ENCODE results near the gene TAF3. TPM values are rescaled to one million over a fixed set of nuclear protein-coding genes. Genes with fewer than 3 reads are reported as not detected.

Gene TAF3
- polyA plus RNA-seq, 1 donor: 5.0 TPM

DNA sequence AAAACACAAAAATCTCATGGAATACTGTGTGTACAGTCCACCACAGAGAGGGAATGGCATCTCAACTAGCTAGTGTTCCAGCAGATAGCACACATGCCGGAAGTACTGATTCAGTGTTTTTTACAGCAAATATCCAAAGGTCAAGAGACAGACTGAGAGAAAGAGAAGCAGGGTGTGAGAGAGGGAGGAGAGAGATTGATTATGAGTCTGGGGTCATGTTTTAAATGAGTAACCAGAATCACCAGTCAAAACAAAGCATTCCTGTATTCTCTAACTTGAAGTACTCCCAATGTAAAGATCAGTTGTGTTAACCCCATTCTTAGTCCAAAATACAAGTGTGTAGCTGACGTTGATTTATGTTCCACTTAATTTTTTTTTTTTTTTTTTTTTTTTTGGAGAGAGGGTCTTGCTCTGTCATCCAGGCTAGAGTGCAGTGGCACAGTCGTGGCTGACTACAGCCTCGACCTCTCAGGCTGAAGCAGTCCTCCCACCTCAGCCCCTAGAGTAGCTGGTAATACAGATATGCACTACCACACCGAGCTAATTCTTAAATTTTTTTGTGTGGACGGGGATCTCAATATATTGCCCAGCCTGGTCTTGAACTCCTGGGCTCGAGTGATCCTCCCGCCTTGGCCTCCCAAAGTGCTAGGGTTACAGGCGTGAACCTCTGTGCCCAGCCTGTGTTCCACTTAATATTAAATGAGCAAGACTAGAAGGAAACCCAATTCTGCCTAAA, 114.2 kb downstream of the TAF3 start:
- Histone ChIP-seq H3K27me3 (ENCODE audit: control insufficient read depth, insufficient read depth, low read length) (no peaks in the 10 kb centered on the region), H3K27ac (ENCODE audit: low read length) (peak overlapping the region; percentile 60), H3K36me3 (ENCODE audit: control insufficient read depth, insufficient read depth, low read length) (no peaks in the 10 kb centered on the region), H3K4me3 (ENCODE audit: low read length) (no peak overlapping the region), H3K4me1 (ENCODE audit: control insufficient read depth, insufficient read depth, low read length) (peaks cover 16% of the 10 kb centered on the region), H3K9me3 (ENCODE audit: control insufficient read depth, low read depth, low read length) (no peaks in the 10 kb centered on the region)
- DNase-seq: peak; percentile 50 to 77
- 100% methylated on average over 1 of the region's 9 CpGs for WGBS (ENCODE audit: insufficient coverage, low lambda C conversion rate)

DNA sequence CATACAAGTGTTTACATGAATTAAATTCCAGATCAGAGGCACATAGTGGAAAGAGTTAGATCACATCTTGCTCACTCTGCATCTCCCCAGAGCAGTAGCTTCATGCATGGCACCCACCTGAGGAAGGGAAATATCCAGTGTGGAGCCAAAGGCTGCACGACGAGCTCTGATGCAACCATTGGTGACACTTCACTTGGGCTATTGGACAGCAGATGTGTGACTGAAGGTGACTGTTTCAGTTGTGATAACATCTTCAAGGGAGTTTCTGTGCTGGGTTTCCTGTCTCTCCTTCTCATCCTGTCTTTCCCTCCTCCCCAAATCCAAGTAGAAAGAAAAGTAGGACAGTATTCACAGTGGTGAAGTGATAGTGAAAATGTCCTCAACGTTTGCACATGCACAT, 115.0 kb downstream of the TAF3 start:
- Histone ChIP-seq H3K4me1 (ENCODE audit: control insufficient read depth, insufficient read depth, low read length) (peaks cover 14% of the 10 kb centered on the region), H3K9me3 (ENCODE audit: control insufficient read depth, low read depth, low read length) (no peaks in the 10 kb centered on the region), H3K4me3 (ENCODE audit: low read length) (no peak overlapping the region), H3K27me3 (ENCODE audit: control insufficient read depth, insufficient read depth, low read length) (no peaks in the 10 kb centered on the region), H3K27ac (ENCODE audit: low read length) (peak overlapping the region; percentile 60), H3K36me3 (ENCODE audit: control insufficient read depth, insufficient read depth, low read length) (no peaks in the 10 kb centered on the region)
- DNase-seq: peak; percentile 44 to 68
- WGBS (ENCODE audit: insufficient coverage, low lambda C conversion rate): no CpG with 5 or more reads among the region's 3 CpGs

DNA sequence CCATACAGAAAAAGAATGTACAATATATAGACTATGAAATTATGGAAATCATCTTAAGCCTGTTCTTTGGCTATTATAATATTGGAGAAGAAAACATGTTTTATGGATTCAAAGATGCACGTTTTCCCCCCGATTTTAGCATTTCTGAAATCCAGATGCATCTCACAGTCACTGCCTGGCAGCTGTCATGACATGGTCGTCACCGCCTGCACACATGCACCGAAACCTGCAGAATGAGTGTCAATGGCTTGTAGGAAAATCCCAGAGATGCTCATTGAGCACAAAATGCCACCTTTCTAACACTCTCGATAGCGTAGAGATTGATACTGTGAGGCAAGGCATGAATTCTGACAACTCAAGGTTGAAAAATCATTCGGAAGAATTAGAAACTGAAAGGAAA, 115.5 kb downstream of the TAF3 start:
- no peak for DNase-seq
- Histone ChIP-seq H3K27ac (ENCODE audit: low read length) (peak overlapping the region; percentile 60), H3K9me3 (ENCODE audit: control insufficient read depth, low read depth, low read length) (no peaks in the 10 kb centered on the region), H3K4me3 (ENCODE audit: low read length) (no peak overlapping the region), H3K36me3 (ENCODE audit: control insufficient read depth, insufficient read depth, low read length) (no peaks in the 10 kb centered on the region), H3K4me1 (ENCODE audit: control insufficient read depth, insufficient read depth, low read length) (peaks cover 13% of the 10 kb centered on the region), H3K27me3 (ENCODE audit: control insufficient read depth, insufficient read depth, low read length) (no peaks in the 10 kb centered on the region)
- 95% methylated on average over 3 of the region's 8 CpGs for WGBS (ENCODE audit: insufficient coverage, low lambda C conversion rate)

DNA sequence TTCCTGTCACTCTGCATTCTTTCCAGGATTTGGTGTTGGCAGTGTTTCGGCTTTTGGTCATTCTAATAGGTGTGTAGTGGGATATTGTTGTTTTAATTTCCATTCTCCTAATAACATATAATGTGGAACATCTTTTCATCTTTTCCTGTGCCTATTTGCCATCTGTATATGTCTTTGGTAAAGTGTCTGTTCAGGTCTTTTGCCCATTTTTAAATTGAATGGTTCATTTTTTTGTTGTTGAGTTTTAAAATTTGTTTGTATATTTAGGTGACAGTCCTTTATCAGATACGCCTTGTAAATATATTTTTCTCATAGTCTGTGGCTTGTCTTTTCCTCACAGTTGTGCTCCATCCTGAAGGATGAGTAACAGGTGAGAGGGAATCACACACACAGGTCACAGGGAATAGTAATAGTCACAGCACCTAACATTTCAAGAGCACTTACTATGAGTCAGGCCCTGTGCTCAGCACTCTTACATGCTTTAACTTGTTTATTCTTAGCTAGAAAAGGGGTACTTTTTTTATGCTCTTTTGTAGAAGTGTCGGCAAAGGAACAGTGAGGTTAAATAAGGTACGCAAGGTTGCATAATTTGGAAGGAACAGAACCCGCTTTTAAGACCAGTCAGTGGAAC, 119.1 kb downstream of the TAF3 start:
- H3K9me3 ChIP-seq (ENCODE audit: control insufficient read depth, low read depth, low read length): peaks cover 5% of the 10 kb centered on the region
- H3K36me3 ChIP-seq (ENCODE audit: control insufficient read depth, insufficient read depth, low read length): no peaks in the 10 kb centered on the region
- no peak for DNase-seq
- H3K4me3 ChIP-seq (ENCODE audit: low read length): no peak overlapping the region
- H3K27ac ChIP-seq (ENCODE audit: low read length): no peak overlapping the region
- no peaks in the 10 kb centered on the region for H3K27me3 ChIP-seq (ENCODE audit: control insufficient read depth, insufficient read depth, low read length)
- 92% methylated on average over 2 of the region's 5 CpGs for WGBS (ENCODE audit: insufficient coverage, low lambda C conversion rate)
- H3K4me1 ChIP-seq (ENCODE audit: control insufficient read depth, insufficient read depth, low read length): peaks cover 9% of the 10 kb centered on the region

DNA sequence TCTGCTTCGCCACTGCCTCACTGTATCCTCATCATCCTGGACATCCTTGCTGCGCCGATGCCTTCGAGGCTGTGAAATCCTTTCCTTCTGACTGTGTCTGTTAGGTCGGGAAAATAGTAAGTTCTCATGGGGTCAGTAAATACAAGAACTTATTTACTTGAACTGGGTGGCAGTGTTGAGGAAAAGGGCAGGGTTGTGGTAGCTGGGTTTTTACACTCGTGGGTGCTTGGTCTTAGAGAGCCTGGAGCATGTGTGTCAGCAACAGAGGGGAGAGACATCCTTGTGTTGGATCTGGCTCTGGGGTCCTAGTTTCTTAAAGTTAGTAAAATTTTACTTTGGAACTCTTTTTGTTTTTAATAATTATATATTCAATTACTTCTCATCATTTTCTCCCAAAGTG, 123.3 kb downstream of the TAF3 start:
- Histone ChIP-seq H3K27ac (ENCODE audit: low read length) (no peak overlapping the region), H3K27me3 (ENCODE audit: control insufficient read depth, insufficient read depth, low read length) (no peaks in the 10 kb centered on the region), H3K36me3 (ENCODE audit: control insufficient read depth, insufficient read depth, low read length) (no peaks in the 10 kb centered on the region), H3K9me3 (ENCODE audit: control insufficient read depth, low read depth, low read length) (peaks cover 5% of the 10 kb centered on the region), H3K4me1 (ENCODE audit: control insufficient read depth, insufficient read depth, low read length) (no peaks in the 10 kb centered on the region), H3K4me3 (ENCODE audit: low read length) (no peak overlapping the region)
- no peak for DNase-seq
- no CpG with 5 or more reads among the region's 6 CpGs for WGBS (ENCODE audit: insufficient coverage, low lambda C conversion rate)

DNA sequence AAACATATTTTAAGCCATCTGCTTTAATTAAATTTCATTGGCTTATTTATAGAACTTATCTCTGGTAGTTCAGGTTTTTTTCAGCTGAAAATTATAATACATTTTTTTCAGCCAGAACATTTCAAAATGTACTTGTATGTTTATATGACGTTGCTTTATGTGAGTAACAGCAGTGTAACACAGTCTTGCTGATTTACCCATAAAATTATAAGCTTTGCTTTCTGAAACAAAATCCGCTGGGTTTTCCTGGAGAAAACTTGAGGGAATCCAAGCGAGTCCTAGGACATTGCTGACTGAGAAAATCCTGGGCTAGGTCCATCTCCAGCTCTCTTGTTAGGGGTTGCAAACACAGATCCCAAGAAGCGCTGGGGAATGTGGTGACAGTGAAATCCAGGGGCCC, 124.0 kb downstream of the TAF3 start:
- no peak overlapping the region for H3K4me3 ChIP-seq (ENCODE audit: low read length)
- WGBS (ENCODE audit: insufficient coverage, low lambda C conversion rate): no CpG with 5 or more reads among the region's 4 CpGs

DNA sequence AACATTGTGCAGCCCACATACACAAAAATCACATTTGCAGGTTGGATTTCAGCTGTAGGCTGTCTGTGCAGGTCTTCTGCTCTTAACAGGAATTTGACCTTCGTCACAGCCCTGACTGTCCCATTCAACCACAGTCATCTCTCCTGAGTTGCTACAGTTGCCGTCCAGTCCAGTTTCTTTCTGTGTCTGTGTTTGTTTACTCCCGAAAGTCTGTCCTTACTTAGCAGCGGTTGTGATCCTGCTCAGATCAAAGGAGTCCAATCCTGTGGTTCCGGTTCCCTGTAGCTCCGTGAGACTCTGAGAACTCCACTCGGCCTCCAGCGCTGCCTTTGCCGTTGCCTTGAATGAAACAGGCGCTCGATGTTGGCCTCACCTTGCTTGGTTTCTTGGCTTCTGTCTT, 124.6 kb downstream of the TAF3 start:
- WGBS (ENCODE audit: insufficient coverage, low lambda C conversion rate): no CpG with 5 or more reads among the region's 11 CpGs
- no peaks in the 10 kb centered on the region for H3K4me1 ChIP-seq (ENCODE audit: control insufficient read depth, insufficient read depth, low read length)
- H3K36me3 ChIP-seq (ENCODE audit: control insufficient read depth, insufficient read depth, low read length): no peaks in the 10 kb centered on the region
- DNase-seq: no peak
- no peak overlapping the region for H3K4me3 ChIP-seq (ENCODE audit: low read length)
- H3K9me3 ChIP-seq (ENCODE audit: control insufficient read depth, low read depth, low read length): peaks cover 5% of the 10 kb centered on the region
- no peak overlapping the region for H3K27ac ChIP-seq (ENCODE audit: low read length)
- H3K27me3 ChIP-seq (ENCODE audit: control insufficient read depth, insufficient read depth, low read length): no peaks in the 10 kb centered on the region

More for the DNA sequence above, 124.0 kb downstream of the TAF3 start:
- H3K9me3 ChIP-seq (ENCODE audit: control insufficient read depth, low read depth, low read length): peaks cover 5% of the 10 kb centered on the region
- DNase-seq: no peak
- H3K36me3 ChIP-seq (ENCODE audit: control insufficient read depth, insufficient read depth, low read length): no peaks in the 10 kb centered on the region
- no peak overlapping the region for H3K27ac ChIP-seq (ENCODE audit: low read length)
- H3K27me3 ChIP-seq (ENCODE audit: control insufficient read depth, insufficient read depth, low read length): no peaks in the 10 kb centered on the region
- H3K4me1 ChIP-seq (ENCODE audit: control insufficient read depth, insufficient read depth, low read length): no peaks in the 10 kb centered on the region

DNA sequence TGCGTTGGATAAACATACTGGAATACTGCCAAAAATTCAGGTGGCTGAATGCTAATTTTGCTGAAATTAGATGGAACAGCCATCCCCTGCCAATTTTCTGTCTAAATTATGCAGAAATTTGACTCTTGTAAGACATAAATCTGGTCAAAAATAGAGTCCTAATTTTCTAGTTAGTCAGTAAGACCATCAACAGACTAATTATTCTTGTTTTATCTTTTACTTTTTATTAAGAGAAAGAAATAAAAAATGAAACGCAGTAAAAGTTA, 125.8 kb downstream of the TAF3 start:
- Histone ChIP-seq H3K4me1 (ENCODE audit: control insufficient read depth, insufficient read depth, low read length) (no peaks in the 10 kb centered on the region), H3K4me3 (ENCODE audit: low read length) (no peak overlapping the region), H3K36me3 (ENCODE audit: control insufficient read depth, insufficient read depth, low read length) (no peaks in the 10 kb centered on the region), H3K27me3 (ENCODE audit: control insufficient read depth, insufficient read depth, low read length) (no peaks in the 10 kb centered on the region), H3K9me3 (ENCODE audit: control insufficient read depth, low read depth, low read length) (peaks cover 5% of the 10 kb centered on the region), H3K27ac (ENCODE audit: low read length) (no peak overlapping the region)
- DNase-seq: no peak
- WGBS (ENCODE audit: insufficient coverage, low lambda C conversion rate): no CpG with 5 or more reads among the region's 2 CpGs

DNA sequence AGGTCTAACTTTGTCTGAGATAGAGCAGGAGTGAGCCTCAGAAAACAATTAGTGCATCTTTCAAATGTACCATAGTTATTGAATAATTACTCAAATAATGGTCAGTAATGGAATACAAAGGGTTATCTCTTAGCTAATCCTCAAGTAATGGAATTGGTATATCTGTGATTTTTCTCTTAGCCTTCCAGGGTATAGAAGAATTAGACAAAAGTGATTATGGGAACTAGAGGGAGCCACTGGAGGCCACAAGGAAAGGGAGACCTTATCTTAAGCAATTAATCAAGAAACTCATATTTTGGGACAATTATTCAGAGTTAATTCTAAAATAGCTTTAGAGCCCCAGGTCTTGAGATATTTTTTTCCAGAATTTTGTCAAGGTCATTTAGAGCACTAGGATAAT, 126.2 kb downstream of the TAF3 start:
- no peak overlapping the region for H3K27ac ChIP-seq (ENCODE audit: low read length)
- no peaks in the 10 kb centered on the region for H3K36me3 ChIP-seq (ENCODE audit: control insufficient read depth, insufficient read depth, low read length)
- peaks cover 2% of the 10 kb centered on the region for H3K9me3 ChIP-seq (ENCODE audit: control insufficient read depth, low read depth, low read length)
- H3K27me3 ChIP-seq (ENCODE audit: control insufficient read depth, insufficient read depth, low read length): no peaks in the 10 kb centered on the region
- no peaks in the 10 kb centered on the region for H3K4me1 ChIP-seq (ENCODE audit: control insufficient read depth, insufficient read depth, low read length)
- H3K4me3 ChIP-seq (ENCODE audit: low read length): no peak overlapping the region
- DNase-seq: no peak

DNA sequence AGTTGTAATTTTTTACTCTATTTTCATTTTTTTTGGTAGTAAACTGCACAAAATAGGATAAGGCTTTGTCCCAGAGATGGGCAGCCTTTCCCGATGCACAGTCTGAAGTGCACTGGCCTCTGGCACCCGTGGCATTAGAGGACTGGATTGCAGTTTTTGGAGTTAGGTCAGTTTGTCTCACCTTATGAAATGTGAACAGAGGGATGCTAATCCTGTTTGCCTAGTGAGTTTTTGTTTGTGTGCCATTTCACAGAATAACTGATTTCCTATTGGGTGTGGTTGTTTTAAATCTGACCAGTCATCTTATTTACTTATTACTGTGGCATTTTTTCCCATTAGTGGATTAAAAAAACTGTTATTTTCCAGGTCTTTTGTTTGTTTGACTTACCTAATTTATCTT, 126.7 kb downstream of the TAF3 start:
- no peak for DNase-seq
- WGBS (ENCODE audit: insufficient coverage, low lambda C conversion rate): no CpG with 5 or more reads among the region's 2 CpGs

More for the DNA sequence above, 126.7 kb downstream of the TAF3 start:
- Histone ChIP-seq H3K4me3 (ENCODE audit: low read length) (no peak overlapping the region), H3K27ac (ENCODE audit: low read length) (no peak overlapping the region), H3K27me3 (ENCODE audit: control insufficient read depth, insufficient read depth, low read length) (no peaks in the 10 kb centered on the region), H3K4me1 (ENCODE audit: control insufficient read depth, insufficient read depth, low read length) (no peaks in the 10 kb centered on the region), H3K36me3 (ENCODE audit: control insufficient read depth, insufficient read depth, low read length) (no peaks in the 10 kb centered on the region), H3K9me3 (ENCODE audit: control insufficient read depth, low read depth, low read length) (no peaks in the 10 kb centered on the region)

All from large intestine (tissue), 3 donors.